Right cardiac atrium (tissue), 5 donors: ENCODE data around the gene C1orf232. TPM values are rescaled to one million over a fixed set of nuclear protein-coding genes. Genes with fewer than 3 reads are reported as not detected.

Source experiments
- ATAC-seq, 2 donors: fragments of 200-7000 bp; cut with Tn5 transposase; one replicate each; pipeline versions ENCODE4 v1.8.0 to v1.9.1; 2020; ENCODE audit warnings: moderate library complexity in 2 of 2, mild to moderate bottlenecking in 1 of 2
- DNase-seq, 3 donors: peaks; one replicate each; pipeline ENCODE4 v3.0.0-alpha.2; 2020
- H3K27ac ChIP-seq: one replicate; pipeline ENCODE4 v1.5.1; 2013; ENCODE audit warnings: mild to moderate bottlenecking, low read length, control low read depth, moderate library complexity
- H3K27me3 ChIP-seq: one replicate; pipeline ENCODE4 v1.6.1; 2013; ENCODE audit not compliant: control insufficient read depth, insufficient read depth
- H3K4me1 ChIP-seq: one replicate; pipeline ENCODE4 v1.6.1; 2013; ENCODE audit warnings: low read length; ENCODE audit not compliant: control insufficient read depth, insufficient read depth
- H3K4me3 ChIP-seq: one replicate; pipeline ENCODE4 v1.5.1; 2013; ENCODE audit warnings: low read length, control low read depth
- H3K9me3 ChIP-seq: one replicate; pipeline ENCODE4 v1.6.1; 2013; ENCODE audit warnings: low read length; ENCODE audit not compliant: control insufficient read depth
- whole genome bisulfite sequencing: extraction: QIAGEN DNeasy Blood & Tissue Kit; methylation state at CpG from one replicate; pipeline ENCODE4 v1.1.7; 2013; 5-methylcytosine and 5-hydroxymethylcytosine counted together
- intact Hi-C, 4 donors: fragments of 100-400 bp; cut with DNase I; formaldehyde crosslinking; loops; one replicate each; pipeline versions ENCODE4 v1.11.0 to v1.14.0; 2022 to 2023
- long read RNA-seq, 4 donors: library from polyadenylated mRNA; unstranded; transcript quantifications; one replicate each; pipeline ENCODE4 v2.0.0, GENCODE V29; 2020 to 2021
- polyA plus RNA-seq: library from polyadenylated mRNA; stranded (reverse); fragments of 200-250 nt; gene quantifications from one replicate; pipeline ENCODE4 v1.2.3, GENCODE V29; 2013
- total RNA-seq, 4 donors: library from RNA; stranded (reverse); fragmentation: NEBNext Ultra II Directional; extraction: Animal tissue kit (Norgen Biotek cat#: 25700); gene quantifications; one replicate each; pipeline ENCODE4 v1.2.1, GENCODE V29; 2021
- donor health status: healthy with polysubstance abuse.
- donor health status: DM: no; HTN: yes; CAD: no.
- donor health status: DM: no; HTN: no; CAD: no.
- donor health status: DM: no; HTN: yes; CAD: no; lungs with severe emphysema.
- donor health status: DM: yes; HTN: yes; CAD: no.

C1orf232 gene
- total RNA-seq (not detected), polyA plus RNA-seq (not detected)
- long read RNA-seq, donor 1 = 0 reads
- long read RNA-seq, donor 2 = 0 reads
- long read RNA-seq, donor 3 = 0 reads
- long read RNA-seq, donor 4 = 0 reads

GRCh38 chr1:26168410-26169197 is at the start of gene C1orf232:
C1orf232 (minus strand) TSS chr1:26168963; CDS start chr1:26168499, 464 bp downstream.
- ATAC-seq (no peak), DNase-seq (peak in 2 of 3 donors; percentile 60 to 64)
- Histone ChIP-seq H3K4me1 (peaks cover 2% of the 10 kb centered on the region), H3K9me3 (no peaks in the 10 kb centered on the region), H3K27me3 (no peaks in the 10 kb centered on the region), H3K4me3 (peak within 1 kb of the TSS; percentile 68), H3K27ac (peak within 1 kb of the TSS; percentile 39)
- intact Hi-C loops = loop anchor here in 2 of 4 donors (10.0 kb wide), 2 partner anchors 66 to 156 kb away; partner anchors contain the start of gene CEP85 (in 1 of the 2)
- 54% methylated on average over 5 of the region's 5 CpGs for WGBS

DNA sequence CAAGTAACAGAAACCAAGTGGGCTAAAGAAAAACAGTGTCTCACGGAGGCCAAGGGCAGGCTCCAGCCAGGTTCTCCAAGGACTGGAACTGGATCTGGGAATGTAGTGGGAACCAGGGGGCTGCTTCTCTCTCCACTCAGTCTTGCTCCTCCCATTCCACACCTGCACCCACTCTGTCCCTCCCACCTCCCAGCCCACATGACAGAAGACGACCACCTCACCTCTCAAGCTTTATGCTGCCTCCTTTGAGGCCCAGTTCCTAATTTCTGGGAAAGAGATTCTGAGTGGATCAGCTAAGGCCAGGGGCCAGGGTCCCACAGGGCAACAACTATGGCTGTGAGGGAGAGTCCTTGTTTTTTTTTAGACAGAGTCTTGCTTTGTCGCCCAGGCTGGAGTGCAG is 46.5 kb upstream of the C1orf232 start:
- 43% methylated on average over 3 of the region's 3 CpGs for WGBS
- DNase-seq (no peak), ATAC-seq (no peak)
- Histone ChIP-seq H3K27ac (no peak overlapping the region), H3K4me1 (no peaks in the 10 kb centered on the region), H3K27me3 (no peaks in the 10 kb centered on the region), H3K4me3 (no peak overlapping the region), H3K9me3 (no peaks in the 10 kb centered on the region)
- intact Hi-C loops = no loop called here

GRCh38 chr1:26213335-26213905 is 44.7 kb upstream of the C1orf232 start:
- Histone ChIP-seq H3K4me3 (no peak overlapping the region), H3K4me1 (no peaks in the 10 kb centered on the region), H3K27ac (no peak overlapping the region), H3K27me3 (no peaks in the 10 kb centered on the region), H3K9me3 (no peaks in the 10 kb centered on the region)
- no peak for ATAC-seq
- WGBS = 88% methylated on average over 6 of the region's 6 CpGs
- DNase-seq = no peak
- intact Hi-C loops = no loop called here

DNA sequence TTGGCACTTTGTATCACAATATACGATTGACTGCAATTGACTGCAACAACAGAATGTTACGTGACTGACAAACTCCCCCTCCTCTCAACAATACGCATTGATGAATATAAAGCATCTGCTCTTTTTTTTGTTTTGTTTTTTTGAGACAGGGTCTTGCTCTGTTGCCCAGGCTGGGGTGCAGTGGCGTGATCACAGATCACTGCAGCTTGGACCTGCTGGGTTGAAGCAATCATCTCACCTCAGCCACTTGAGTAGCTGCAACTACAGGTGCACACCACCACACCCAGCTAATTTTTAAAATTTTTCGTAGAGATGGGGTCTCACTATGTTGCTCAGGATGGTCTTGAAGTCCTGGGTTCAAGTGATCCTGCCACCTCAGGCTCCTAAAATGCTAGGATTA is 44.0 kb upstream of the C1orf232 start:
- ATAC-seq (no peak), DNase-seq (no peak)
- H3K4me1 ChIP-seq = no peaks in the 10 kb centered on the region
- H3K27ac ChIP-seq = no peak overlapping the region
- no peaks in the 10 kb centered on the region for H3K9me3 ChIP-seq
- no peak overlapping the region for H3K4me3 ChIP-seq
- no peaks in the 10 kb centered on the region for H3K27me3 ChIP-seq
- 85% methylated on average over 5 of the region's 5 CpGs for WGBS
- intact Hi-C loops = no loop called here

DNA sequence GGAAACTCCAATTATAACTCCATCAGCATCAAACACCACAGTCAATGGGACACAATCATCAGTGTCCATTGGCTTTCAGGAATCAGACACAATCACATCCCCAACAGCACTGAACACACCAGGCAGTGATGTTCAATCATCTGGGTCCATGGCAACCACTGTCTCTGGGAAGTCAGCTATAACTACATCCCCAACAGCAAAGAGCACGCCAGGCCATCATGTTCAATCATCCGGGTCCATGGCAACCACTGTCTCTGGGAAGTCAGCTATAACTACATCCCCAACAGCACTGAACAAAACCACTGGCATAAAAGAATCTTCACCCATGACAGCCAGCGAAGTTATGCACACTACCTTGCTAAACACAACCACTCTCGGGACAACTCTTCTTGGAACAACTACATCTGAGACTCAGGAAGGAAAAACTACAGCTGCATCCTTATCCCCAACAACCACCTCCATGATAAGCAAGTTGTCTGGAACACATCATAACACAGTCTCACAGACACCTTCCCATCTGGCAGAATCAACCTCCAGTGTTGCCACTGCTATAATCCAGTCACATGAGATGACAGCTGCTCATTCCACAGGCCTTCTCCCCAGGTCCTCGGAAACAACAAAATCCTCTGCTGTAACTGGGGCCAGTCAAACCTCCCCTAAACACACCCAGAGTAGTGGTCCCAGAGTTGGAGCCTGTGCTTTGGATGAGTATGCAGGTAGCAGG is 41.5 kb upstream of the C1orf232 start:
- WGBS = 50% methylated on average over 5 of the region's 5 CpGs
- Histone ChIP-seq H3K4me1 (no peaks in the 10 kb centered on the region), H3K27me3 (no peaks in the 10 kb centered on the region), H3K4me3 (no peak overlapping the region), H3K9me3 (no peaks in the 10 kb centered on the region), H3K27ac (no peak overlapping the region)
- intact Hi-C loops = no loop called here
- ATAC-seq (peak; percentile 26 to 29), DNase-seq (no peak)

DNA sequence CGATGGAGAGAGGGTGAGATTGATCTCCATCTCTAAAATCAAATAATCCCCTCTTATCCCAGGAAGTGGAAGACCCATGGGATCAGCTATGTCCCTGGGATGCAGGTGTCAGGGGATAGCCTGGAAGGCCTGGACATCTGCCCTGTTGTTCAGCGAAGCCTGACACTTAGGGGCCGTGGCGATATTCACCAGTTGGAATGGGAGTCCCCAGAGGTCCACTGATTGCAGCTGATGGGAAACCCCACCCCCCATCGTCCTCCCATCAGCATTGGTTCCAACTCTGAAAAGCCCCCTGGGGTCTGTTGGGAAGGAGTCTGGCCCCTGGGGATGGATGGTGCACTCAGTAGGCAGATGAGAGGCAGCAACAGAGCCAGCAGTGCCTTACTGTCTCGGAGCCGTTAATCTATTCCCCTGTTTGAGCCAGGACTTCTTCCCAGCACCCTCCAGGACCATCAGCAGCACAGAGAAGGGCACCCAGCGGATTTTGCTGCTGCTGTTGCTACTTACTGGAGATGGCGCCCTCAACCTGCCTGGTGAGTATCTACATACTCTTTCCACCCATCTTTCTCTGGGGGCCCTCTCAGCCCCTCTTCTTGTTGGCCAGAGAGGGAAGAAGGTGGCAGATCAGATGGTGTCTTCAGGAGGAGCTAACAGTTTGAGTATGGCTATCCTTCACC is 35.0 kb upstream of the C1orf232 start:
- no peak overlapping the region for H3K4me3 ChIP-seq
- intact Hi-C loops = no loop called here
- DNase-seq (no peak), ATAC-seq (no peak)
- WGBS = 75% methylated on average over 9 of the region's 9 CpGs
- H3K27me3 ChIP-seq = no peaks in the 10 kb centered on the region
- H3K27ac ChIP-seq = no peak overlapping the region
- H3K4me1 ChIP-seq = peaks cover 3% of the 10 kb centered on the region
- H3K9me3 ChIP-seq = no peaks in the 10 kb centered on the region

DNA sequence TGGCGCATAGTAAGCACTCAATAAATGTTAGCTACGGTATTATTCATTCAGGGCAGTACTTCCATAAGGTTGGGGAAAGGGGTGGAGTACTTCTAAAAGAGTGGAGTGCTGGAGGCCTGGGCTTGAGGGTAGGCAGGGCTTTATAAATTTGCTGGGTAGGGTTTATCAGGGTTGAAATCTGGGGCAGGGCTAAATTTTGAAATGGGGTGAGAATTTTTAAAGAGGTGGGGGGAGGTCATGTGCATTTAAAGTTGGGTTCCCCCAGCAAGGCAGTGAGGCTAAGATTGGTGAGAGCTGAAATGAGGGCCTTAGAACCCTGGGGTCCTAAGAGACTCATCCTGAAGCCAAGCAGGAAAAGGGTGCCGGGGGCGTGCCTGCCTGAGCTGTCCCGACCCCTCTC is 31.6 kb upstream of the C1orf232 start:
- H3K27ac ChIP-seq = no peak overlapping the region
- 74% methylated on average over 5 of the region's 5 CpGs for WGBS
- no peak overlapping the region for H3K4me3 ChIP-seq
- intact Hi-C loops = no loop called here
- no peak for DNase-seq
- H3K4me1 ChIP-seq = peaks cover 3% of the 10 kb centered on the region
- ATAC-seq = no peak
- no peaks in the 10 kb centered on the region for H3K9me3 ChIP-seq
- H3K27me3 ChIP-seq = no peaks in the 10 kb centered on the region

GRCh38 chr1:26197813-26198212 is 29.1 kb upstream of the C1orf232 start:
- H3K27me3 ChIP-seq = no peaks in the 10 kb centered on the region
- 86% methylated on average over 11 of the region's 11 CpGs for WGBS
- ATAC-seq (no peak), DNase-seq (no peak)
- no peak overlapping the region for H3K4me3 ChIP-seq
- H3K4me1 ChIP-seq = peaks cover 3% of the 10 kb centered on the region
- H3K27ac ChIP-seq = no peak overlapping the region
- H3K9me3 ChIP-seq = no peaks in the 10 kb centered on the region
- intact Hi-C loops = no loop called here

- WGBS = 91% methylated on average over 3 of the region's 3 CpGs
- ATAC-seq = no peak
Observed at GRCh38 chr1:26197301-26197700, 28.5 kb upstream of the C1orf232 start.

GRCh38 chr1:26195805-26196204 is 27.0 kb upstream of the C1orf232 start:
- ATAC-seq = no peak
- intact Hi-C loops = no loop called here
- 58% methylated on average over 3 of the region's 3 CpGs for WGBS
- H3K4me3 ChIP-seq = no peak overlapping the region
- H3K27ac ChIP-seq = no peak overlapping the region
- H3K27me3 ChIP-seq = no peaks in the 10 kb centered on the region
- DNase-seq = no peak
- no peaks in the 10 kb centered on the region for H3K9me3 ChIP-seq
- no peaks in the 10 kb centered on the region for H3K4me1 ChIP-seq

More at GRCh38 chr1:26197301-26197700, 28.5 kb upstream of the C1orf232 start:
- H3K4me3 ChIP-seq = no peak overlapping the region
- peaks cover 3% of the 10 kb centered on the region for H3K4me1 ChIP-seq
- no peak for DNase-seq
- H3K27me3 ChIP-seq = no peaks in the 10 kb centered on the region
- H3K9me3 ChIP-seq = no peaks in the 10 kb centered on the region
- intact Hi-C loops = no loop called here
- H3K27ac ChIP-seq = no peak overlapping the region
